Endothelial cell of umbilical vein (primary cell): ENCODE data around the gene ZNF724.

ENCODE experiments used
- CTCF ChIP-seq, 2 donors: IDR thresholded peaks; 1 replicate in 1 of 2; 2 replicates in 1 of 2; pipeline ENCODE4 v1.5.1; 2011; ENCODE audit warnings: low read length in 2 of 2, mild to moderate bottlenecking in 2 of 2, moderate library complexity in 2 of 2, control low read depth in 1 of 2, inconsistent platforms in 1 of 2, low read depth in 1 of 2; ENCODE audit not compliant: insufficient read depth in 1 of 2; ENCODE audit errors: extremely low read depth in 1 of 2
- EZH2 ChIP-seq: IDR thresholded peaks from 2 replicates; pipeline ENCODE4 v1.6.1; 2012; ENCODE audit warnings: borderline replicate concordance, low read depth, mild to moderate bottlenecking, moderate library complexity, low read length, inconsistent platforms; ENCODE audit not compliant: severe bottlenecking
- JUN ChIP-seq: IDR thresholded peaks from 2 replicates; pipeline ENCODE4 v1.6.1; 2011; ENCODE audit warnings: borderline replicate concordance, low read depth; ENCODE audit not compliant: insufficient read length, insufficient read depth
- POLR2A ChIP-seq: IDR thresholded peaks from 2 replicates; pipeline ENCODE4 v1.6.1; 2012; ENCODE audit warnings: low read depth, mild to moderate bottlenecking, control low read depth, low read length
- POLR2AphosphoS5 ChIP-seq: IDR thresholded peaks from 2 replicates; pipeline ENCODE4 v1.6.1; 2012; ENCODE audit warnings: low read depth, mild to moderate bottlenecking, control low read depth, low read length, moderate library complexity; ENCODE audit not compliant: insufficient read depth

- no peak for TF ChIP-seq POLR2A
- TF ChIP-seq CTCF (IDR thresholded peaks at IDR 0.05; ENCODE audit: extremely low read depth in 1 of 2, insufficient read depth in 1 of 2, low read depth in 1 of 2, low read length in 2 of 2): no peak
- TF ChIP-seq JUN: no peak
- no peak for TF ChIP-seq EZH2
- TF ChIP-seq POLR2AphosphoS5: no peak
Measured at GRCh38 chr19:23255700-23256099, 5.5 kb upstream of the ZNF724 start.
